MG63 (cell line): ENCODE data around the gene SLC5A8. TPM values are rescaled to one million over a fixed set of nuclear protein-coding genes. Genes with fewer than 3 reads are reported as not detected.
"Not testable (repeated sequence)": the region's sequence is repeated elsewhere in the genome, so short reads cannot be mapped to it uniquely, and the experiment has no call there.

Source experiments
- DNase-seq: peaks from one replicate; pipeline ENCODE4 v3.0.0-alpha.2; 2020
- H3K27me3 ChIP-seq: fragments of 250-450 bp; sonication (Bioruptor Pico); 2 replicates; pipeline ENCODE4 v1.5.1; 2020; ENCODE audit warnings: mild to moderate bottlenecking, moderate library complexity
- H3K36me3 ChIP-seq: fragments of 250-450 bp; sonication (Bioruptor Pico); 2 replicates; pipeline ENCODE4 v1.5.1; 2020; ENCODE audit warnings: mild to moderate bottlenecking, moderate library complexity
- H3K4me3 ChIP-seq: fragments of 250-450 bp; sonication (Bioruptor Pico); 2 replicates; pipeline ENCODE4 v1.5.1; 2020; ENCODE audit warnings: mild to moderate bottlenecking, moderate library complexity
- H3K9me3 ChIP-seq: fragments of 250-450 bp; sonication (Bioruptor Pico); 2 replicates; pipeline ENCODE4 v1.5.1; 2020; ENCODE audit warnings: mild to moderate bottlenecking, moderate library complexity
- total RNA-seq: library from RNA; depleted of rRNA; stranded (reverse); fragments of >200 nt; shearing (Covaris generic); gene quantifications from 2 replicates; pipeline ENCODE4 v1.2.3, GENCODE V29; 2014; ENCODE audit warnings: low replicate concordance

Gene SLC5A8
- total RNA-seq, 1 experiment from 2014 or later: not detected

GRCh38 chr12:101200145-101200544 is 9.9 kb downstream of the SLC5A8 start:
- no peaks in the 10 kb centered on the region for H3K27me3 ChIP-seq
- no peaks in the 10 kb centered on the region for H3K9me3 ChIP-seq
- no peaks in the 10 kb centered on the region for H3K36me3 ChIP-seq
- DNase-seq: no peak
- no peak overlapping the region for H3K4me3 ChIP-seq

DNA sequence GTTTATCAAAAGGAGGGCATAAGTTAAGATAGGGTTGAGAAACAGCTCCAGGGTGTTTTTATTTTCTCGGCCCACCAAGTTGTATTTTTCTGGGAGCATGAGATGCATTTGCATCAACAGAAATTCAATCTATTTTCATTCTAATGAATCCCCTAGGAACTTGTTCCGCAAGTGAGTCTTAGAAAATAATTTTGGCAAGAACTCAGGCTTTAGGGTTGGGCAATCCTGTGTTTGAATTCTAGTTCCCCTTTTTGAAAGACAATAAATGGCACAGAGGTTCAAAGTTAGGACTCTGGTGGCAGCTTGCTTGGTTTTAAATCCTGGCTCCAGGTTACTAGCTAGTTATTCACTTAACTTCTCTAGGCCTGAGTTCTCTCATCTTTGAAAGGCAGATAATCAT is 23.7 kb downstream of the SLC5A8 start:
- H3K36me3 ChIP-seq: no peaks in the 10 kb centered on the region
- no peaks in the 10 kb centered on the region for H3K27me3 ChIP-seq
- H3K9me3 ChIP-seq: no peaks in the 10 kb centered on the region
- H3K4me3 ChIP-seq: no peak overlapping the region
- DNase-seq: no peak

GRCh38 chr12:101181776-101182175 is 28.3 kb downstream of the SLC5A8 start:
- no peak for DNase-seq
- Histone ChIP-seq H3K4me3 (no peak overlapping the region), H3K9me3 (no peaks in the 10 kb centered on the region), H3K27me3 (no peaks in the 10 kb centered on the region; the same call in 1 of the 2 replicates), H3K36me3 (no peaks in the 10 kb centered on the region)

DNA sequence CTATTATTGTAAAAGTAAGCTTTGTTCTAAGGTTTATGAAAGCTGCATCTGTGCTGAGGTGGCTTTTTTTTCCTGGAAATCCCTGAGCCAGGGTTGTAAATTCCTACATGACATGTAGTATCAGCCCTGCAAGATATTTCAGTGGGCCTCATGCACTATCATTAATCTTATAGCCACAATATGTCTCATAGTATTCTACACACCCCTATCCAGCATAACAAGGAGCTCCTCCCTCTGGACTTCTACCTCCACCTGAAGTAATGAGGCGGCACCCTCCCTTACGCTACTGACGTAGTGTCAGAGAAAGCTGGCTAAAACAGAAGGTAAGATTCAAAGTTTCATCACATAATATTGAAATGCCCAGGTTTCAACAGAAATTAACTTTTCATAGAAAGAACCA is 35.5 kb downstream of the SLC5A8 start:
- H3K36me3 ChIP-seq: no peaks in the 10 kb centered on the region
- no peak for DNase-seq
- H3K9me3 ChIP-seq: no peaks in the 10 kb centered on the region
- no peak overlapping the region for H3K4me3 ChIP-seq
- no peaks in the 10 kb centered on the region; the same call in 1 of the 2 replicates for H3K27me3 ChIP-seq

GRCh38 chr12:101173197-101173749 is 36.8 kb downstream of the SLC5A8 start:
- no peak for DNase-seq
- Histone ChIP-seq H3K9me3 (no peaks in the 10 kb centered on the region), H3K36me3 (no peaks in the 10 kb centered on the region), H3K27me3 (no peaks in the 10 kb centered on the region; the same call in 1 of the 2 replicates), H3K4me3 (no peak overlapping the region)

DNA sequence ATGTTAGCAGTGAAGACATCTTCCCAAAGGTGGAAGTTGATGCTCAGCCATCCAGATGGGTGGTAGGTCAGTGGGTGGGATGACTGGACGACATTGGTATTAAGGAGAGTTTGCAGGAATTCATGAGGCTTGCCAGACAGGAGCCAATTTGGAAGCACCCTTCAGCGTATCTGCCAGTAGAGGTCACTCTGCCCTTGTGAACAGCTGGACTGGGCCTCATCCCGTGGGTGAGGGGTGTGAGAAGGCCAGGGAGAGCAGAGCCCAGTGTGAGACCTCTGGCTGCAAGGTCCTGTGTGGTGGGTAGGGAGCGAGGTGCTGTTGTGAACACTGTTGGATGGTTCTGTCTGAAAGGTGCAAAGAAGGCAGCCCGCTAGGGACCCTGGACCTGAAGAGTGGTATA is 37.7 kb downstream of the SLC5A8 start:
- Histone ChIP-seq H3K36me3 (no peaks in the 10 kb centered on the region), H3K9me3 (no peaks in the 10 kb centered on the region), H3K27me3 (no peaks in the 10 kb centered on the region), H3K4me3 (no peak overlapping the region)
- DNase-seq: no peak

DNA sequence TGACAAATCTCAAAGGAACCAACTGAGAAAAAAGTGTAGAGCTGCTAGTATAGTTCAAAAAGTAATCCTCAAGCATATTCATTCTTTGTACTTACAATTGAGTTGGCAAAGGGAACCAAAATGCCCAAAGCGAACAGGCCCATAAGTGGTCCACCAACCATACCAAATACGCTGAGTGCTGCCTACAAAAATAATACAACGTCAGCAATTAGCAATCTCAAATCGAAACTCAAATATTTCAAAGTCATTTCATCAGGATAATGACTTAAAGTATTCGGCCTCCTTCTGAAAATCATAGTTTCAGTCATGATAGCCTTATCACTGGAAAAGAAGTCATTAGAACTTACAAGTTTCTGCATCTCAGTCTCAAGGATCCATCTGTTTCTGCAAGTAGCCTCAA is 42.0 kb downstream of the SLC5A8 start:
- Histone ChIP-seq H3K36me3 (no peaks in the 10 kb centered on the region), H3K9me3 (no peaks in the 10 kb centered on the region)

DNA sequence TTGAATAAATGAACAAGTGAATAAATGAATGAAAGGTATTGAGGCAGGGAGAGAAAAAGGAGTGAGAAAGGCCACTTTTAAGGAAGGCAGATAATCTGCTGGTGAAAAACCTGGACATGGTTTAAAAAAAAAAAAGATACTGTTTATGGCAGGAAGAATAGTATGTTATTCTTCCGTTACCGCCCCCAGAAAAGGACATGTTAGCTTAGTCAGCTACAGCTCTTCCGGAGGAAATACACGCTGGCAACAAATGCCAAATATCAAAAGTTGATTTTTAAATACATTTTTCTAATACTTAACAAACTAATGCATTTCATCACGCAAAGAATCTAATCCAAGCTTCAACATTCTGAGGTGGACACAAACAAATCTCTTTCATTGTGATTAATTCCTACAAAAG is 43.2 kb downstream of the SLC5A8 start:
- Histone ChIP-seq H3K9me3 (no peaks in the 10 kb centered on the region), H3K27me3 (no peaks in the 10 kb centered on the region), H3K4me3 (no peak overlapping the region), H3K36me3 (no peaks in the 10 kb centered on the region)
- DNase-seq: no peak

More for the DNA sequence above, 42.0 kb downstream of the SLC5A8 start:
- no peak for DNase-seq
- Histone ChIP-seq H3K27me3 (no peaks in the 10 kb centered on the region), H3K4me3 (no peak overlapping the region)

DNA sequence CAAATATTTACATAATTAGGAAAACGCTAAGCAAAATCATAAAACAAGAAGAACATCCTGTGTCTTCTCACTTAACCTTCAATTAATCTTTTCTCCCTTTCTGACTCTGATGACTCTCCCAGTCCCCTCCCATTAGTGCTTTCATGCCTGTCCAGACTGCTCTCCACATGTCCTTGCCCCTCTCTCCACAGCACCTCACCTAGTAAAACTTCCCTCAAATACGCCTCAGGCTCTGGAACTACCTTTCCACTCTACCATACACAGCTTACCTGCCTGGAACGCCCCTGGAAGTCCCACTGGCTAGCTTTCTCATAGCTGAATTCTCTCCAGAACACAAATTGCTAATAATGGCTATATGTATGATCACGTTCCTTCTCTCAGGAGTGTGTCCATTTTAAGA is 44.7 kb downstream of the SLC5A8 start:
- Histone ChIP-seq H3K36me3 (no peaks in the 10 kb centered on the region), H3K9me3 (no peaks in the 10 kb centered on the region), H3K27me3 (no peaks in the 10 kb centered on the region), H3K4me3 (no peak overlapping the region)
- no peak for DNase-seq

GRCh38 chr12:101145777-101146431 is 64.1 kb downstream of the SLC5A8 start:
- not testable (repeated sequence) for H3K9me3 ChIP-seq, DNase-seq, H3K36me3 ChIP-seq, H3K27me3 ChIP-seq, H3K4me3 ChIP-seq

GRCh38 chr12:101127521-101128219 is 82.4 kb downstream of the SLC5A8 start:
- H3K36me3 ChIP-seq: no peaks in the 10 kb centered on the region

GRCh38 chr12:101117842-101118241 is 92.2 kb downstream of the SLC5A8 start:
- Histone ChIP-seq H3K4me3 (no peak overlapping the region), H3K36me3 (no peaks in the 10 kb centered on the region), H3K27me3 (no peaks in the 10 kb centered on the region), H3K9me3 (no peaks in the 10 kb centered on the region)
- no peak for DNase-seq

More at GRCh38 chr12:101127521-101128219, 82.4 kb downstream of the SLC5A8 start:
- DNase-seq: peak; percentile 16
- H3K4me3 ChIP-seq: no peak overlapping the region
- no peaks in the 10 kb centered on the region for H3K27me3 ChIP-seq
- no peaks in the 10 kb centered on the region for H3K9me3 ChIP-seq

DNA sequence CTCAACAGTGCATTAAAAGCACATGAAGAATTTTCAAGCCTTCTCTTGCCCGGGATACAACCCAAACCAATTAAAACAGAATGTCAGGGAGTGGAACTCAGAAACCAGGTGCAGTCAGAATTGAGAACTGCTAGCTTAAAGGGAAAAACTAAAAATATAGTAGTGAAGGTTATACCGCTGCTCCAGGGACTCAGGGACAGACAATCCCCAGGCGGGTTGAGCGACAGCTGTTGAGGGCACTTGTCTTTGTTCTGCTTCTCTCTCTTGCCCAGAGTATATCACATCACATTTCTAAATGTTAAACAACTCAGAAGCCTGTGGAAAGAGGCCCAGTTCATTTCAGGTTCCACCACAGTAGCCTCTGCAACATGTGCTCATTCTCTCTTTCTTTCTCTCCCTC is 93.1 kb downstream of the SLC5A8 start:
- no peak for DNase-seq
- Histone ChIP-seq H3K27me3 (no peaks in the 10 kb centered on the region), H3K36me3 (no peaks in the 10 kb centered on the region), H3K9me3 (no peaks in the 10 kb centered on the region), H3K4me3 (no peak overlapping the region)

GRCh38 chr12:101115326-101115725 is 94.7 kb downstream of the SLC5A8 start:
- no peaks in the 10 kb centered on the region for H3K9me3 ChIP-seq
- no peak for DNase-seq
- no peak overlapping the region for H3K4me3 ChIP-seq
- no peaks in the 10 kb centered on the region for H3K27me3 ChIP-seq
- no peaks in the 10 kb centered on the region for H3K36me3 ChIP-seq

DNA sequence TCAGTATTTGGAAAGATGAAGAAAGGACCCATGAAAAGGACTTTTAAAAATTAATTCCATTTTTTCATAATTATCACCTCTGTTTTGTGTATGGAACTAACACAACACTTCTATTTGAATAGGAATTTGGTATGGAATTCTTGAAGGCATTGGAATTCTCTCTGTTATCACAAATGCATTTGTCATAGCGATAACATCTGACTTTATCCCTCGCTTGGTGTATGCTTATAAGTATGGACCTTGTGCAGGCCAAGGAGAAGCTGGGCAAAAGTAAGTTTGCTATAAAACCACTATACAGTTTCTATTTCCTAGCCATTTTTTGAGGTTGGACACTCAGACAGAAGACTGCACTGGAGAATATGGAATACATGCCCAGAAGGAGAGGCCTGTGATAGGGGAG is 98.6 kb downstream of the SLC5A8 start:
- no peak for DNase-seq
- Histone ChIP-seq H3K9me3 (no peaks in the 10 kb centered on the region), H3K4me3 (no peak overlapping the region), H3K27me3 (no peaks in the 10 kb centered on the region), H3K36me3 (no peaks in the 10 kb centered on the region)

GRCh38 chr12:101110866-101111265 is 99.2 kb downstream of the SLC5A8 start:
- Histone ChIP-seq H3K36me3 (no peaks in the 10 kb centered on the region), H3K9me3 (no peaks in the 10 kb centered on the region), H3K27me3 (no peaks in the 10 kb centered on the region), H3K4me3 (no peak overlapping the region)
- no peak for DNase-seq

DNA sequence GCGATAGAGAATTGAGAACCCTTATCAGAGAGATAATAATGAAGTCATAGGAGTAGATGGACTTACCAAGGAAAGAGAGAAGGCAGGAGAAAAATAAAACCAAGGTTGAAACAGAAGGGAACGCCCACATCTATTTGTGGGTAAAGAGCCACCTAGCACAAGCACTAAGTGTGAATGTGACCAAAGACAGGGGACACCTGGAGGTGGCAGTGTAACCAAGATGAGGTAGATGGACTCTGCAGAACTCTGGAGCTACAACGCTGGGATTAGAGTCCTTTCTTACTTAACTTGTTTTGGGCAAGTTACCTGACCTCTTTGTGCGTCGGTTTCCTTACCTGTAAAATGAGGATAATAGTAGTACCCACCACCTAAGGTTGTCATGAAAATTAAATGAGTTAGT is 101.9 kb downstream of the SLC5A8 start:
- no peak for DNase-seq
- no peaks in the 10 kb centered on the region for H3K27me3 ChIP-seq
- no peaks in the 10 kb centered on the region for H3K36me3 ChIP-seq
- no peak overlapping the region for H3K4me3 ChIP-seq
- H3K9me3 ChIP-seq: no peaks in the 10 kb centered on the region
